Peyer's patch (tissue), 4 donors: ENCODE data around the gene SYVN1.

ENCODE experiments used
- POLR2A ChIP-seq, 2 donors: fragments of 450-650 bp; IDR thresholded peaks; one replicate each; pipeline ENCODE4 v1.5.1; 2017; ENCODE audit warnings: antibody characterized with exemption in 2 of 2, mild to moderate bottlenecking in 2 of 2, moderate library complexity in 2 of 2
- TF ChIP-seq, protein P1 (sequence below), 6 experiments: fragments of 450-650 bp in 4 of 6; fragments of 200-600 bp in 2 of 6; sonication (generic) in 1 of 6; IDR thresholded peaks; one replicate each; pipeline ENCODE4 v1.5.1; 2017 to 2019; ENCODE audit warnings: antibody characterized with exemption in 6 of 6, mild to moderate bottlenecking in 3 of 6, moderate library complexity in 1 of 6

DNA sequence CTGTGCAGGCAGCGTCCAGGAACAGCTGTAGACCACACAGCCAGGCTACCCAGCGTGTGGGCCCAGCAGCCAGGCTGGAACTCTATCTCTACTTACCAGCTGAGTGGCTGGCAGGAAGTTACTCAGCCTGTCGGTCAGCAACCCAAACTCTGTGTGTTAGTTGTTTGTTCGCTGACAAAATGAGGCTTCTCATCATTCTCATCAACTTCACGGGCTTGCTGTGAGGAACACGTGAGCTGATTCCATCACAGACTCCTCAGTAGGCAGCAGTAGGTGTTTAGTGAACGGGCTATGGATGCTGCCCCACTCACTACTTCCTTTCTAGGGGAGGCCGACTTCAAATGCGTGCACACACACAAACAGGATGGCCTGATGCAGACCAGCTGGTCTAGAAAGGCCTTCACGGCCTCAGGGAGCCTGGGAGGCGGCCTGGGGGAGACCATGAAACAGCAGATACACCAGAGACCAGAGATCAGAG lies 34.9 kb upstream of the SYVN1 start:
- TF ChIP-seq, protein P1, sequence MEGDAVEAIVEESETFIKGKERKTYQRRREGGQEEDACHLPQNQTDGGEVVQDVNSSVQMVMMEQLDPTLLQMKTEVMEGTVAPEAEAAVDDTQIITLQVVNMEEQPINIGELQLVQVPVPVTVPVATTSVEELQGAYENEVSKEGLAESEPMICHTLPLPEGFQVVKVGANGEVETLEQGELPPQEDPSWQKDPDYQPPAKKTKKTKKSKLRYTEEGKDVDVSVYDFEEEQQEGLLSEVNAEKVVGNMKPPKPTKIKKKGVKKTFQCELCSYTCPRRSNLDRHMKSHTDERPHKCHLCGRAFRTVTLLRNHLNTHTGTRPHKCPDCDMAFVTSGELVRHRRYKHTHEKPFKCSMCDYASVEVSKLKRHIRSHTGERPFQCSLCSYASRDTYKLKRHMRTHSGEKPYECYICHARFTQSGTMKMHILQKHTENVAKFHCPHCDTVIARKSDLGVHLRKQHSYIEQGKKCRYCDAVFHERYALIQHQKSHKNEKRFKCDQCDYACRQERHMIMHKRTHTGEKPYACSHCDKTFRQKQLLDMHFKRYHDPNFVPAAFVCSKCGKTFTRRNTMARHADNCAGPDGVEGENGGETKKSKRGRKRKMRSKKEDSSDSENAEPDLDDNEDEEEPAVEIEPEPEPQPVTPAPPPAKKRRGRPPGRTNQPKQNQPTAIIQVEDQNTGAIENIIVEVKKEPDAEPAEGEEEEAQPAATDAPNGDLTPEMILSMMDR (IDR thresholded peaks at IDR 0.05) = no peak
- no peak for TF ChIP-seq POLR2A (IDR thresholded peaks at IDR 0.05)
